Keratinocyte (primary cell): ENCODE data around the gene DTNBP1.

Experiments
- CTCF ChIP-seq, 3 experiments: IDR thresholded peaks in 1 of 3; conservative IDR thresholded peaks in 1 of 3; optimal IDR thresholded peaks in 1 of 3; 2 replicates in 2 of 3; 3 replicates in 1 of 3; pipeline versions ENCODE3 to v1.5.1; 2011; ENCODE audit warnings: low read length in 3 of 3, mild to moderate bottlenecking in 3 of 3, moderate library complexity in 2 of 3, control low read depth in 1 of 3, inconsistent platforms in 1 of 3; ENCODE audit not compliant: insufficient read depth in 2 of 3; ENCODE audit errors: extremely low read depth in 1 of 3
- EZH2 ChIP-seq: IDR thresholded peaks from one replicate; pipeline ENCODE4 v1.6.1; 2012; ENCODE audit warnings: inconsistent platforms, mild to moderate bottlenecking, low read length, moderate library complexity

DNA sequence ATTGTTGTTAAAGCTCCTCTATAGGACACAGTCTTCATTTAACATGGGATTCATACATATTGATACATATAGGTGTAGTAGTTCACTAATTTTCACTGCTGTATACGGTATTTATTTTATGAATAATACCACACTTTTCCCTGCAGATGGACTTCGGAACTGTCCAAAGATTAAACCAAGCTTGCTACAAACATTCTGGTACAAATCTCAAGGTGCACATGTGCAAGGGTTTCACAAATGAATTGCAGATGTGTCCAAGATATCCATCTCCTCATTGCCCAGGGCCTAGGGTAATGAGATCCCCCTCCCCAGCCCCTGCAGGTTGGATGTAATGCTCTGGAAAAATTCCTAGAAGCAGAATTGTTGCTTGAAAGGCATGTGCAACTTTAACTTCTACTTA lies 31.4 kb downstream of the DTNBP1 start:
- no peak for TF ChIP-seq CTCF (optimal IDR thresholded peaks at IDR 0.05 in 1 of 3, IDR thresholded peaks at IDR 0.05 in 1 of 3, conservative IDR thresholded peaks at IDR 0.05 in 1 of 3; ENCODE audit: extremely low read depth in 1 of 3, insufficient read depth in 2 of 3, low read length in 3 of 3)
- TF ChIP-seq EZH2: no peak
